ENCODE results near the gene CSAD. TPM values are rescaled to one million over a fixed set of nuclear protein-coding genes. Genes with fewer than 3 reads are reported as not detected.
"Not testable (repeated sequence)": the region's sequence is repeated elsewhere in the genome, so short reads cannot be mapped to it uniquely, and the experiment has no call there.

CSAD gene
- total RNA-seq, 1 experiment from 2014 or later, result 12.6 TPM

DNA sequence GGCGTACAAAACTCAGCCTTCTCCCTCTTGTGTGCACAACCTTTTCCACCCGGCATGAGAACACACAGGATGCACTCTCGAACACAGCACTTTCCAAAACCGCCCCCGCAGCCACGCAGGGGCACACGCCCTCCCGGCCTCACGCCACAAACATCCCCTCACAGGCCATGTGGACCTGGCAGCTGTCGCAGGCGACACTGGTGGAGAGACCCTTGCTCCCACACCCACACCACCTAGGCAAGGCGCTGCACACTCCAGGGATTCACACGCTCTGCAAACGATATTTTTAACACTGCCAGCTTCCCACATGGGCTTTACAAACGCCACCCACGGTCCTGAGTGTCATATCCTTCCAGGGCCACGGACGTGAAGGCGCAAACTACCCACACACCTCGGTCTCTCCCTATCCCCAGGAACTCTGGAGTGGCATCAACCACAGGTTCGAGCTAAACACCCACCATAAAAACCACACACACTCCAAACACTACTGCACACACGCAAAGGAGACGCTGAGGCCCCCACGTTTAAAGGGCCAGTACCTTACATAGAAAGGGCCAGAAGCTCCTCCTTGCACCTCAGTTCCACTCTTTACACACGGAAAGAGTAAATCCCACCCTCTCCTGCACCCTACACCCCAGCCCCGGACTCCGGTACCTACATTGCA lies 38.7 kb upstream of the CSAD start:
- no peak for DNase-seq (ENCODE audit: extremely low read depth, low read depth)

DNA sequence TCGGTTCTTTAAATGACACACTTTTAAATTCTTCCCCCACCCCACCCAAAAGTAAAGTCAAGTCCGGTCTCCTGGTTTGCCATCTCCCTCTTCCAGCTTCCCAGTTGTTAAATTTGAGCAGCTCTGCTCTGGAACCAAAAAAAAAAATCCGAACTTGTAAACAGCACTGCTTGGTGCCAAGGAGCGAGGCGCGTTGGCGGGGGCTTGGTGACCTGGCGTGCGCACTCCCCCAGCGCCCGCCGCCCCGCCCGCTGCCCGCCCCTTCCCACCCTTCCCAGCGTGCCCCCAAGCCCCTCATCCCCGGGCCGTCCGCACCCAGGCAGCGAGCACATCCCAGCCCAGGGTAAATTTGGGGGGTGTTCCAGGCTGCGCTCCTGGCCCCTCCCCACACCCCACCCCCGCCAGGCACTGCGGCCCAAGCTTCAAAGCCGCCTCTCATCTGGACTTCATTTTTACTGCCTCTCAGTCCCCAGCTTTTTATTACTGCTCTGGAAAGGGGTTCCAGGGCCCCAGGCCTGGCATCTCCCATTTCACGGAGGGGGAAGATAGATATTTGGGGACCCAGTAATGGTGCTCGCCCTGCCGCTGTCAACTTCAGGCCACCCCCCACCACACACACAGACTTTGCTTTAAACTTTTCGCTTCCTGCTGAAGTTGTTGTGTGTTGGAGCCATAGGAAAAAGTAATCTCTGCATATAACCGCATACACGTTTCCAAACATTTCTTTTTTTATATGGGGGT lies 38.0 kb upstream of the CSAD start:
- no peak for DNase-seq (ENCODE audit: extremely low read depth, low read depth)

DNA sequence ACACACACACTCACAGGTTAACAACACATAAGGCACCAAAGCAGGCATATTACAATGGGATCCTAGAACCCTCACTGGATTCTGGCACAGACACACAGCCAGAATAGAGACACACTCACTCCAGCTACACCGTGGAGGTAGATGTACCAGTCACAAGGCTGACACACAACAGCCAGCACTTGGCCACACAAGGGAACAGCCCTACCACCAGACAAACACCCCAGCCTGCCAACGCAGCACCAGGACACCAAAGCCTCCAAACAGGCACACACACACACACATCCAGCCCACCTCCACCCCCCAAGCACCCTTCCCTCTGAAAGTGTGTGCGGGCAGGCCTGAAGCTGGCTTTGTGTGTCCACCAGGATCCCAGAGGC lies 37.2 kb upstream of the CSAD start:
- DNase-seq (ENCODE audit: extremely low read depth, low read depth), result no peak

DNA sequence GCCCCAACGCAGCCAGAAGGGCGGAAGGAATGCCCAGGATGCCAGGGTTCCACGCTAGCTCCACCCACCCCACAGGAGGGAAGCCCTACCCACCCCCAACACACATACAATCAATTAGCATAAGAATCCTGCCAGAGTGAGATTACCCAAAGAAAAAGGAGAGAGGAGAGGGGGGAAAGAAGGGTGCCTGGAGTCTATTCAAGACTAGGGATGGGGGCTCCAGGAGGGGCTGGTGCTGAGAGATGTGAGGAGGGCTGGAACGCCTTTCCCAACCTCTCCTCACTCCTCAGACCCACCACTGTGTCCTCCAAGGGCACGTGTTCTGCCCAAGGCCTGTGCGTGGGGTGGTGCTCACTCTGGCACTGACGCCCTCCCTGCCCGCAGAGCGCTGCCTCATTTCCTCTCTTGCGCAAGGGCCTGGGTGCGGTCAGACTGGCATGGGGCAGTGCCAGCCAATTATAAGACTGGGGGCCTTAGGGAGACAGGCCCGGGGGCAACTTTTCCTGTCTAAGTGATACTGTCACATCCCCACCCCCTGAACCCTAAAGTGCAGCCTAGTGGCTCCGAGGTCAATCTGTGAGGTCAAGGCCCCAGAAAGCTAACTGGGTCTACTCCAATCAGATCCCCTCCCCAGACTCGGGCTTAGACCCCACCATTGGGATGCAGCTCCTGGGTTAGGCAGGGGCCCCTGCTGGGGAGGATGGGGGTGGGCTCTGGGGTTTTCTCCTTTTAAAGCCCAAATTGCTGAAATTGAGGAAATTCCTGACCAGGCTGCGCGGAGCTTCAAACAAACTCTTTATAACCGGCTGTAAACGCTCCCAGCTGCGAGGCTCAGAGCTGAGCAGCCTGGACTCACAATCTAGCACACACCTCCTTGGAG lies 36.6 kb upstream of the CSAD start:
- no peak for DNase-seq (ENCODE audit: extremely low read depth, low read depth)

DNA sequence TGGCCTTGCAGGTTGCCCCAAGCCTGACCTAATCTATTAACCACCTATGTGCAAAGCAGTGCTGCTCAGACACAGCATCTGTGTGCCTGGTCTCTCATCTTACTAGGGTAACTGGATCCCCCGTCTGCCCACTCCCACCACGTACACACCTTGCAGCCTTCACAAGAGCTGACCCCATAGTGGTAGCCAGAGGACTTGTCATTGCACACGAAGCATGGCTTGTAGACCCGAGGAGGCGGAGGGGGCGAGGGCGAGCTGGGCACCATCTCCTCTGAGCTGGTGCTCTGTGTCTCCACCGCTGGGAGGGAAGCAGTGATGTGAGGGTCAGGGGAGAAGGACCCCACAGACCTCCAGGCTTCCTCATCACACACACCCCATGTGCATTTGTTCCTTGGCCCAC lies 34.8 kb upstream of the CSAD start:
- no peak for DNase-seq (ENCODE audit: extremely low read depth, low read depth)

DNA sequence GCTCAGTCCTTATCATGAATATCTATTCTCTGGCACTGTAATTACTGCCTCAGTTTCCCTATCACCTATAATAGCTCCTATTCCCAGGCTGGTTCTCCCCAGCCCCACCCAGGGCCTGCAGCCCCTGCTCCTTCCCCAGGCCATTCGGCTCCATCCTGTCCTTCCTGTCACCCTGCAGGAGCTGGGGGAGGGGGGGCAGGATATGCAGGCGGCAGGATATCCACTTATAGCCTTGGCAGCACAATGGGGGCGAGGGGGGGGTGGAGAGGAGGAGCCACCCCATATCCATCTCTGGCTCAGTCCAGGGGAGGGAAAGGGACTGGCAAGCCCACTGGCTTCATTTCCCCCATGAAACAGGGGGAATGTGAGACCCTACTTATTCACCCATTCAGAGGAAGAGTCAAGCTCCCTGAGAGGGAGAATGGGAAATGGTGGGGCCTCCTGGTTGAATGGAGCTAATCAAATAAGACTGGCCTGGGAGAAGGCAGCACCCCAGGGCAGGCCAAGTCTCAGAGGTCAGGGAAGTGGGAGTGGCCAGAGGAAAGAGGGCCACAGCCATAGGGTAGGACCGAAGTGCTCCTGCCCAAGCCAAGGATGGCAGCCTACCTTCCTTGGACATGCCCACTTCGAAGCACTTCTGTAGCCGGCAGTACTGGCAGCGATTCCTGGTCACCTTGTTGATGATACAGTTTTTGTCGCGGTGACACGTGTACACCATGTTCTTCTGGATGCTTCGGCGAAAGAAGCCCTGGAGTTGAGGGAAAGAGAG lies 34.1 kb upstream of the CSAD start:
- DNase-seq (ENCODE audit: extremely low read depth, low read depth), result no peak

DNA sequence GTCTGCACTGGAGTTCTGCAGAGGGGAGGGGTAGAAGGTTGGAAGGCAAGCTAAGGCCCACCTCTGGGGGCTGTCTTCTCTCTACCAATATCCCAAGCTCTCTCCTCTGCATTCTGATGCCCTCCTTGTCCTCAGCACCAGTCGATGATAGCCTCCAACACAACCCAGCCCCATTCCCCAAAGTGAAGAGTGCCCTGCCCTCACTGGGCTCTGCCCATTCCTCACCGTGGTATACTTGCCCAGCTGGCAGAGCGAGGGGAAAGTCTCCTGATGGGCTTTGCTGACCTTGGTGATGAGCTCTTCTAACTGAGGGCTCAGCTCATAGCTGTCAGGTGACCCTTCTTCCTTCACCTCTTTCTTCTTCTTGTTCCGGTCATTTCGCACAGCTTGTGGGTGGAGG lies 33.5 kb upstream of the CSAD start:
- DNase-seq (ENCODE audit: extremely low read depth, low read depth), result no peak

DNA sequence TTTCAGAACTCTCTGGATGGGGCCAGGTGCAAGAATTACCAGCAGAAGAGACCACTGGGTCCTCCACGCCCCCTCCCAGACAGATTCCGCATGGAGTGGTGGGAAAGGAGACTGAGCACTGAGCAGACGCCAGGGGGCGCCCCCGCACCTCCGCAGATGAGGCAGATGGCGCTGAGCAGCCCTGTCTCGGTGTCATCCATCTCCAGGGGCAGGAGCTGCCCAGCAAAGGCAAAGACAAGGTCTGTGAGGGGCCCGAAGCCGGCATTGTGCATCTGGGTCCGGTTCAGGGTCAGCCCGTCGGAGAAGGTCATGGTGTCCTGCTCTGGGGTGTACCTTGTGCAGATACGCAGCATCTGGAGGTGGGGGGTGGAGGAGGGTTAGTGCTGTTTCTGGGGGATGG lies 32.6 kb upstream of the CSAD start:
- DNase-seq (ENCODE audit: extremely low read depth, low read depth), result peak; percentile 74

DNA sequence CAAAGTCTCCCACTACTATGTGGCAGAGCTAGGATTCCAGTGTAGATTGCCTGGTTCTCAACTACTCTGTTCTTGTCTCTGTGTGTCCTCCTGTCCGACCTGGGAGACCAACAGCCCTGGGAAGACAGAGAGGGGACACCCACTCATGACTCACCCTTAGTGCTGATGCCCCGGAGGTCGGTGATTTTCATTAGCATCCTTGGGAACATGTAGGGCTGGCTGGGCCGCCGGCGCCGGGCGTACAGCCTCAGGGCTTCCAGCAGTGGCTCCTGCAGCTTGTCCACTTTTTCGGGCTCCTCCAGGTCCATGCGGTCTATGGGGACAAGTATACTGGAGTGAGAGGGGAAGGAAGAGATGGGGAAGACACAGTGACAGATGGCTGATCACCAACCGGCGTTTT lies 32.2 kb upstream of the CSAD start:
- no peak for DNase-seq (ENCODE audit: extremely low read depth, low read depth)

DNA sequence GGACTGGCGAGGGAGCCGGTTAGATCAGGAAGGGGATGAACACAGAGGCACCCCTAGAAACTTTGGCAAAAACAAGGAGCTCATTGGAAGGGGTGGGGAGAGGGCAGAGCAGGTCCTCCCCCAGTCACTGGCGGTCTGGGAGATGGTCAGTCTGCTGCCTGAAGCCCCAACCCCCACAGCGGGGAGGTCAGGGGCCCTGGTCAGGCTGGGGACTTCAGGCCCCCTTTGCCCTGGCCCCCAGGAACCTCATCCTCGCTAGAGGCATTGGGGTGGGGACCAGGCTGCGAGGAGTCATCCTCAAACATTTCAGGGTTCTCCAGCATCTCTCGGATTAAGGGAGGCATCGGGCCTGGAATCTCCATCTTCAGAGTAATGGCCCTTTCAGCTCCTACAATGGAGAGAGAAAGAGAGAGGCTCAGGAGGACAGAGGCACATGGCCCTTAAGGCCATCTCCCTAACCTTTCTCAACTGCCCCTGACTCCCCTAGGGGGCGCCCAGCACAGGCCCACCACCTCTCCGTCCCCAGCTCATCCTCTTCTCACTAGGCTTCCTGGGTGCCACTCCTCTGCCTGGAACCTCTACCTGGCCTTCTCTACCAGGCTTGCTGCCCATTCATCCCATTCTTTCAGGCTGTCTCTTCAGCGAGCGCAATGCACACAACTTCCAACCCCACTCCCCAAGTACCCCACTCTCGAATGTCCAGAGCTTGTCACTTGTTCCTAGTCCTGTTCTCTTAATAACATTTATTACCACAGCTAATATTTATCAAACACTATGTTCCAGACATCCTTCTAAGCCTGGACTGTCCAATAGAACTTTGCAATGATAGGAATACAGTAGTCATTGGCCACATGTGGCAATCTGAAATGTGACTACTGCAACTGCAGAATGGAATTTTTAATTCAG lies 31.0 kb upstream of the CSAD start:
- DNase-seq (ENCODE audit: extremely low read depth, low read depth), result no peak

DNA sequence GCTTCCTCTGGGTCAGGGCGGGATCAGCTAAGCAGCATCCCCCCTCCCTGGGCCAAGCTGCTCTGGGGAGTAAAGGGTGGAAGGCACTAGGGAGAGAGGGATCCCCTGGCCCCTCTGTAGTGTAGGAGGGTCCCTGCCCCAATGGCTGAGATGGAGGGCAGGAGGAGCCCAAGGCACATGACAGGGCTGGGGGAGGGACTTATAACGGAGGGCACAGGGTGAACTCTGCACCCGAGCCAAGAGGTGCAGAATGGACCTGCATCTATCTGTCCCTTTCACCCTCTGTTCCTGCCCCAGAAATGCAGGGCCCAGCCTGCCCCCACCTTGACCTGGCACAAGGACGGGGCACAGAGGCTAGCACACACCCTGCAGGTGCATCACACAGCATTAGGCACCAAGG lies 30.1 kb upstream of the CSAD start:
- no peak for DNase-seq (ENCODE audit: extremely low read depth, low read depth)

DNA sequence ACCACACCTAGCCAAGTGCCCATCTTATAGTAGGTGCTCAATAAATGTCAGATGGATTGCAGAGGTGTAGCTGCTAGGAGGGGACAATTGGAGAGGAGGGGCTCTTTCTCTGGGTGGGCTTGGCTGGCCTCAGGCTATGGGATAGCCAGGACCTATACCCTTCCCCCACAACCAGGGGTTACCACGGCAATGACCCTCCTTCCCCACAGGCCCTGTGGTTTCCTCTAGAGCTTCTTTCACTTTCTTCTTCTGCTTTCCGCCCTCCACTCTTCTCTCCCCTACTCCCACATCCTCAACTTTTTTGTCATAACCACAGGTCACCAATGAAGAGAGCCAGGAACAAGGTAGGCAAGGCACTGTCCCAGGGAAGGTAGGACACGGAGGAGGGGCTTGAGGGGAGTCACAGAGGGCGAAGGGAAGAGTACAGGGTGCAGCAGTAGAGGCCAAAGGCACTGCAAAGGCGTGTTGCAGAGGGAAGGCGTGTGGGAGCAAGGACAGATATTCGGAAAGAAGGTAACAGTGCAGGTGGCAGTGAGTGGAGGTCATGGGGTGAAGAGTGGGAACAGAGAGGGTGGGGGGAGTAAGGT lies 28.2 kb upstream of the CSAD start:
- DNase-seq (ENCODE audit: extremely low read depth, low read depth), result no peak

DNA sequence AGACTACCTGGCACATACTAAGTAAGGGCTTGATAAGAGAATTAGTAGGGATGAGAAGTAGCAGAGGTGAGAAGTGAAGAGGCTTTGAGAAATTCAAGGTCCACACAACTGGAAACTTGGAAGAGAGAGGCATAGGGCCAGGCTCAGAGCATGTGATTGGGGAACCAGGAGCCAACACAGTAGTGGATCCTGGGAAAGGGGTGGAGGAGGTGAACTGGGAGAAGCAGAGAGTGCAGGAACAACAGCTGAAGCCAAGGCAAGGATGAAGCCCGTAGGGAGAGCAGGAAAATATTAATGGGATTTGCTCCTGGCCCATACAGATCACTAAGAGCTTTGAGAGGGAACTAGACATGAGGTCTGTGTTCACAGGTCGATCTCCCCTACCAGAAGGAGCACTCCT lies 27.7 kb upstream of the CSAD start:
- no peak for DNase-seq (ENCODE audit: extremely low read depth, low read depth)

DNA sequence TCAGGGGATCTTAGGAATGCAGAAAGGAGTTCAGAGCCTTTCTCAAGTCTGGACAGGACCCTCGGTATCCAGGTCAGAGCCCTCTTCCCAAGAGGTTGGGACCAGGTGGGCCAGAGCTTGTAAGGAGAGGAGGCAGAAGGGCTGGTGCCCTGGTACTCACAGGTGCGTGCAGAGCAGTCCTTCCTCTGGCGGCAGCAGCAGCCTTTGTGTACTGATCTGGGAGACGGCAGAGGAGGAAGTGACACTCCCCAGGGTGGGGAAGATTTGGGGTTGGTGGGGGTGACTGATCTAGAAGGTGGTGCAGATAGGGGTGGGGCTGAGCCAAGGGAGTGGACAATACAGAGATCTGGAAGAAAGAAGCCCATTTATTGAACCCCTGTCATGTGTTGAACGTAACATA lies 26.3 kb upstream of the CSAD start, which contains the start of gene ITGB7:
Gene ITGB7 (minus strand): TSS at position 210 of the 400 bp plus-strand sequence. CDS start 6,808 bp downstream, outside the sequence.
- DNase-seq (ENCODE audit: extremely low read depth, low read depth), result no peak

DNA sequence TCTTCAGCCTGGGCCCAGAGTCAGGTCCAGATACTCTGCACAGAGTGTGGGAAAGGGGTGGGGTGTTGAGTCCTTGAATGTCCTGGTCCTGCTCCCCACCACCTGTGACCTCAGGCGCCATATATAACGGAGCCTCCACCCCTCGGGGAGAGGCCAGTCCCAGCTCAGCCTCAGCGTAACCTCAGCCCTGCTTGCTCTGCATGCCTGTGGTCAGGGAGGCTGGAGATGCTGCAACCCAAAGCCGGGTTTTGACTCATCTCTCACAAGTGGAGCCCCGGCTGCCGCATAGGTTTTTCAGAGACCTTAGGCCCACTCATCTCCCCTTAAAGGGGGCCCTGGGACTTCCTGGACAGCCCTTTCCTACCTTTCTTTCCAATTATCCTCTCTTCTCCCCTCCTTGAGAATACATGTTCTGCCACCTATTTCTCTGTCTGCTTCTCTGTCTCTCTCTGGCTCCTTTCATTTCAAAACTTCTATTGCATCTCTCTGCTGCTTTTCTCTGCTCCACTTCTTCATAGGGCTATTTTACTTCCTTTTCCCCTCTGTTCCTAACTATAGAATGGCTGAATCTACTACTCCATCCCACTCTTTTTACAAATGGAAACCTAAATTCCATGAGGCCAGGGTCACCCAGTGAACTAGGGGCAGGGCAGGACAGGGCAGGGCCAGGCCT lies 25.2 kb upstream of the CSAD start:
- DNase-seq (ENCODE audit: extremely low read depth, low read depth), result no peak

DNA sequence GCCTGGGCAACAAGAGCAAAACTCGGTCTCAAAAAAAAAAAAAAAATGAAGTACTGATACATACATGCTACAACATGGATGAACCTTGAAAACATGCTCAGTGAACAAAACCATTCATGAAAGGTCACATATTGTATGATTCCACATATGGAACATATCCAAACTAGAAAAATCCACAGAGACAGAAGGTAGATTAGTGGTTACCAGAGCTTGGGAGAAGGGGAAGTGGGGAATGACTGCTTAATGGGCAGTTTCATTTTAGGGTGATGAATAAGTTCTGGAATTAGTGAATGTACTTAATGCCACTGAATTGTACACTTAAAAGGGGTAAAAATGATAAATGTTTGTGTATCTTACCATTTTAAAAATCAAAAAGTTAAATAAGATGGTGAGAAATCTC lies 23.6 kb upstream of the CSAD start:
- no peak for DNase-seq (ENCODE audit: extremely low read depth, low read depth)

DNA sequence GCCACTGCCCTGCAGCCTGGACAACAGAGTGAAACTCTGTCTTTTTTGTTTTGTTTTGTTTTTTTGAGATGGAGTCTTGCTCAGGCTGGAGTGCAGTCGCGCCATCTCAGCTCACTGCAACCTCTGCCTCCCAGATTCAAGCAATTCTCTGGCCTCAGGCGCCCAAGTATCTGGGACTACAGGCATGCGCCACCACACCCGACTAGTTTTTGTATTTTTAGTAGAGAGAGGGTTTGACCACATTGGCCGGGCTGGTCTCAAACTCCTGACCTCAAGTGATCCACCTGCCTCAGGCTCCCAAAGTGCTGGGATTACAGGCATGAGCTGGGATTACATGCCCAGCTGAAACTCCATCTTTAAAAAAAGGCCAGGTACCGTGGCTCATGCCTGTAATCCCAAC lies 21.6 kb upstream of the CSAD start:
- DNase-seq (ENCODE audit: extremely low read depth, low read depth), result not testable (repeated sequence)

DNA sequence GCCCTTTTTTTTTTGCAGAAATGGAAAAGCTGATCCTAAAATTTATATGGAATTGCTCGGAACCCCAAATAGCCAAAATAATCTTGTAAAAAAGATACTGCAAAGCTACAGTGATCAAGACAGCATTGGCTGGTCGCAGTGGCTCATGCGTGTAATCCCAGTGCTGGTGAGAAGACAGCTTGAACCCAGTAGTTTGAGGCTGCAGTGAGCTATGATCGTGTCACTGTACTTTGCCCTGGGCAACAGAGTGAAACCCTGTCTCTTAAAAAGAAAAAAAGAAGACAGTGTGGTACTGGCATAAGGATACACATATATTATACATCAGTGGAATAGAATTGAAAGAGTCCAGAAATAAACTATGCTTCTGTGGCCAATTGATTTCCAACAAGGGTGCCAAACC lies 20.9 kb upstream of the CSAD start:
- DNase-seq (ENCODE audit: extremely low read depth, low read depth), result no peak

DNA sequence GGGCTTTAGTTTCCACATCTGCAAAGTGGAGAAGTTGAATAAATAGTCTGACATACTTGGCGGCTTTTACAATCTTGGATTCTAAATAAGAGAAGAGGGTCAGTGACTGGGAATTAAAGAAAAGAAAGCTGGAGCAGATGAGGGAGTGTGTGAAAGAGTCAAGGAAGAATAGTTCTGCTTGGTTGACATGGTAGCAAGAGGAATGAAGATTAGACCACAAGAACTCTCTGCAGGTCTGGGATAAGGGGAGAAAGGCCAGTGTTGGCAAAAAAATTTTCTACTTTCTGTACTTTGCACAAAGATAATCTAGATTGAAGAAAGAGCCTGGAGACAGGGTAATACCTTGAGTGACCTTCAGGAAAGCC lies 20.4 kb upstream of the CSAD start:
- no peak for DNase-seq (ENCODE audit: extremely low read depth, low read depth)
